Stimulated activated CD8-positive, alpha-beta memory T cell treated with anti-CD3 and anti-CD28 coated beads, Interleukin-2, amount 100 ng/mL, for 48 hours (primary cell): ENCODE data around the gene SELPLG.

Source experiments
- DNase-seq, 2 donors: peaks; one replicate each; pipeline ENCODE4 v3.0.0-alpha.2; 2020; ENCODE audit warnings: low read depth in 2 of 2

Gene SELPLG

GRCh38 chr12:108605000-108605689, 28.5 kb downstream of the SELPLG start:
- DNase-seq: no peak

GRCh38 chr12:108604208-108604941, 29.3 kb downstream of the SELPLG start:
- no peak for DNase-seq

GRCh38 chr12:108603743-108604142, 30.0 kb downstream of the SELPLG start:
- DNase-seq: no peak

- DNase-seq: no peak
Measured at GRCh38 chr12:108602976-108603704, 30.6 kb downstream of the SELPLG start.

GRCh38 chr12:108602209-108602705, 31.4 kb downstream of the SELPLG start:
- no peak for DNase-seq

- no peak for DNase-seq
Measured at GRCh38 chr12:108600702-108601007, 33.0 kb downstream of the SELPLG start.

GRCh38 chr12:108599948-108600701, 33.6 kb downstream of the SELPLG start:
- DNase-seq: no peak

GRCh38 chr12:108599541-108599940, 34.2 kb downstream of the SELPLG start:
- no peak for DNase-seq

GRCh38 chr12:108598553-108599250, 35.0 kb downstream of the SELPLG start:
- no peak for DNase-seq

GRCh38 chr12:108597559-108598471, 35.9 kb downstream of the SELPLG start, which contains the start of gene TMEM119:
TSS of gene TMEM119 (minus strand) at chr12:108598084. CDS start at chr12:108592383, 5,701 bp downstream.
- DNase-seq: no peak

- no peak for DNase-seq
Measured at GRCh38 chr12:108596854-108597558, 36.7 kb downstream of the SELPLG start.

GRCh38 chr12:108595711-108596647, 37.7 kb downstream of the SELPLG start:
- no peak for DNase-seq

GRCh38 chr12:108594960-108595710, 38.6 kb downstream of the SELPLG start:
- DNase-seq: no peak

GRCh38 chr12:108594323-108594903, 39.3 kb downstream of the SELPLG start:
- DNase-seq: no peak

GRCh38 chr12:108592033-108592909, 41.4 kb downstream of the SELPLG start:
- no peak for DNase-seq
